H9 (cell line): ENCODE results near the gene SYNC. TPM values are rescaled to one million over a fixed set of nuclear protein-coding genes. Genes with fewer than 3 reads are reported as not detected.

ENCODE experiments used
- DNase-seq: peaks from one replicate; pipeline ENCODE4 v3.0.0-alpha.2; 2017
- H2AFZ ChIP-seq: one replicate; pipeline ENCODE4 v1.6.1; 2013; ENCODE audit warnings: mild to moderate bottlenecking, low read length, control low read depth, moderate library complexity
- H2AK5ac ChIP-seq: 2 replicates; pipeline ENCODE4 v1.6.1; 2013; ENCODE audit warnings: low read length, control low read depth, mixed read lengths; ENCODE audit not compliant: insufficient read length
- H2BK120ac ChIP-seq: one replicate; pipeline ENCODE4 v1.6.1; 2013; ENCODE audit warnings: low read depth, mild to moderate bottlenecking, low read length, control low read depth, inconsistent platforms; ENCODE audit not compliant: poor library complexity, severe bottlenecking
- H2BK12ac ChIP-seq: 2 replicates; pipeline ENCODE4 v1.6.1; 2013; ENCODE audit warnings: low read length, control low read depth, mixed read lengths, low read depth; ENCODE audit not compliant: insufficient read length
- H2BK15ac ChIP-seq: 2 replicates; pipeline ENCODE4 v1.6.1; 2013; ENCODE audit warnings: low read depth, low read length, control low read depth
- H2BK20ac ChIP-seq: one replicate; pipeline ENCODE4 v1.6.1; 2013; ENCODE audit warnings: low read depth, mild to moderate bottlenecking, low read length, control low read depth, inconsistent platforms; ENCODE audit not compliant: poor library complexity, severe bottlenecking
- H2BK5ac ChIP-seq: 2 replicates; pipeline ENCODE4 v1.6.1; 2013; ENCODE audit warnings: low read length, control low read depth, mixed read lengths; ENCODE audit not compliant: insufficient read length
- H3K14ac ChIP-seq: 2 replicates; pipeline ENCODE4 v1.6.1; 2013; ENCODE audit warnings: low read length, control low read depth; ENCODE audit not compliant: insufficient read depth
- H3K18ac ChIP-seq: 2 replicates; pipeline ENCODE4 v1.6.1; 2013; ENCODE audit warnings: low read depth, mild to moderate bottlenecking, mixed read lengths, low read length, control low read depth; ENCODE audit not compliant: insufficient read length
- H3K23ac ChIP-seq: 2 replicates; pipeline ENCODE4 v1.6.1; 2013; ENCODE audit warnings: low read length, control low read depth, mixed read lengths, low read depth; ENCODE audit not compliant: insufficient read length
- H3K23me2 ChIP-seq: 2 replicates; pipeline ENCODE4 v1.6.1; 2013; ENCODE audit warnings: low read depth, mild to moderate bottlenecking, mixed read lengths, low read length, control low read depth; ENCODE audit not compliant: insufficient read length, poor library complexity, severe bottlenecking
- H3K27ac ChIP-seq: 2 replicates; pipeline ENCODE4 v1.5.1; 2013; ENCODE audit warnings: low read length, control low read depth, mixed read lengths, low read depth; ENCODE audit not compliant: insufficient read length
- H3K27me3 ChIP-seq: 2 replicates; pipeline ENCODE4 v1.6.1; 2013; ENCODE audit warnings: low read length, control low read depth, inconsistent platforms; ENCODE audit not compliant: insufficient read depth
- H3K4ac ChIP-seq: 2 replicates; pipeline ENCODE4 v1.6.1; 2013; ENCODE audit warnings: low read depth, mild to moderate bottlenecking, control low read depth, inconsistent platforms, low read length, moderate library complexity
- H3K4me1 ChIP-seq: 2 replicates; pipeline ENCODE4 v1.6.1; 2013; ENCODE audit warnings: low read length, control low read depth, inconsistent platforms; ENCODE audit not compliant: insufficient read depth
- H3K4me2 ChIP-seq: 2 replicates; pipeline ENCODE4 v1.6.1; 2013; ENCODE audit warnings: low read length, control low read depth, mixed read lengths; ENCODE audit not compliant: insufficient read length, insufficient read depth
- H3K56ac ChIP-seq: 2 replicates; pipeline ENCODE4 v1.6.1; 2013; ENCODE audit warnings: low read depth, mild to moderate bottlenecking, mixed read lengths, low read length, control low read depth; ENCODE audit not compliant: insufficient read length
- H3K79me1 ChIP-seq: 2 replicates; pipeline ENCODE4 v1.6.1; 2013; ENCODE audit warnings: low read depth, mild to moderate bottlenecking, moderate library complexity, low read length, control low read depth, inconsistent platforms; ENCODE audit not compliant: insufficient read depth, poor library complexity, severe bottlenecking
- H3K79me2 ChIP-seq: 2 replicates; pipeline ENCODE4 v1.6.1; 2013; ENCODE audit warnings: low read length, control low read depth, inconsistent platforms; ENCODE audit not compliant: insufficient read depth
- H3K9ac ChIP-seq: 2 replicates; pipeline ENCODE4 v1.6.1; 2013; ENCODE audit warnings: low read length, control low read depth, mixed read lengths; ENCODE audit not compliant: insufficient read length; ENCODE audit errors: extremely low read depth
- H3K9me3 ChIP-seq: one replicate; pipeline ENCODE4 v1.6.1; 2013; ENCODE audit warnings: low read depth, low read length, inconsistent platforms; ENCODE audit not compliant: control insufficient read depth
- H3T11ph ChIP-seq: one replicate; pipeline ENCODE4 v1.6.1; 2013; ENCODE audit warnings: mild to moderate bottlenecking, low read length, control low read depth, inconsistent platforms
- H4K20me1 ChIP-seq: one replicate; pipeline ENCODE4 v1.6.1; 2013; ENCODE audit not compliant: control insufficient read depth, insufficient read length, insufficient read depth
- H4K5ac ChIP-seq: 2 replicates; pipeline ENCODE4 v1.6.1; 2013; ENCODE audit warnings: low read depth, mild to moderate bottlenecking, mixed read lengths, low read length, control low read depth; ENCODE audit not compliant: insufficient read length
- H4K8ac ChIP-seq: replicated peaks from 2 replicates; pipeline ENCODE4 v1.6.1; 2013; ENCODE audit warnings: low read length, control low read depth, mixed read lengths, low read depth; ENCODE audit not compliant: insufficient read length
- H4K91ac ChIP-seq: 2 replicates; pipeline ENCODE4 v1.6.1; 2013; ENCODE audit warnings: low read depth, mild to moderate bottlenecking, moderate library complexity, mixed read lengths, low read length, control low read depth; ENCODE audit not compliant: insufficient read length
- H3K27ac Mint-ChIP-seq, 3 experiments: 2 replicates in 2 of 3; 3 replicates in 1 of 3; pipeline ENCODE4 v1.8.0; 2020 to 2021; ENCODE audit warnings: mixed read lengths in 3 of 3, mild to moderate bottlenecking in 1 of 3, moderate library complexity in 1 of 3
- H3K27me3 Mint-ChIP-seq: 2 replicates; pipeline ENCODE4 v1.8.0; 2021; ENCODE audit warnings: low read depth, mild to moderate bottlenecking, moderate library complexity, mixed read lengths
- H3K36me3 Mint-ChIP-seq, 3 experiments: 2 replicates in 2 of 3; 3 replicates in 1 of 3; pipeline ENCODE4 v1.8.0; 2020 to 2021; ENCODE audit warnings: low read depth in 3 of 3, mixed read lengths in 3 of 3; ENCODE audit not compliant: insufficient read depth in 1 of 3
- H3K4me1 Mint-ChIP-seq, 2 experiments: 2 replicates each; pipeline ENCODE4 v1.8.0; 2020; ENCODE audit warnings: mixed read lengths in 2 of 2
- H3K4me3 Mint-ChIP-seq, 2 experiments: 2 replicates in 1 of 2; 3 replicates in 1 of 2; pipeline ENCODE4 v1.8.0; 2020 to 2021; ENCODE audit warnings: mild to moderate bottlenecking in 2 of 2, mixed read lengths in 2 of 2, moderate library complexity in 1 of 2
- H3K9me3 Mint-ChIP-seq, 2 experiments: 2 replicates in 1 of 2; 3 replicates in 1 of 2; pipeline ENCODE4 v1.8.0; 2020; ENCODE audit warnings: mild to moderate bottlenecking in 2 of 2, mixed read lengths in 2 of 2, moderate library complexity in 1 of 2
- WGBS: extraction: QIAGEN DNeasy Blood & Tissue Kit; methylation state at CpG from one replicate; pipeline ENCODE4 v1.1.7; 2013; ENCODE audit warnings: missing lambda C conversion rate, low lambda C conversion rate, mixed read lengths; ENCODE audit not compliant: insufficient read length; ENCODE audit errors: extremely low coverage; 5-methylcytosine and 5-hydroxymethylcytosine counted together
- total RNA-seq: library from RNA; stranded (reverse); gene quantifications from 2 replicates; pipeline ENCODE4 v1.2.1, GENCODE V29; 2021
- TF ChIP-seq, protein P1 (sequence below): fragments of 200-600 bp; sonication (generic); conservative IDR thresholded peaks from 3 replicates; pipeline ENCODE4 v1.8.0; 2021; ENCODE audit warnings: antibody characterized with exemption, mild to moderate bottlenecking

SYNC gene
- total RNA-seq, 1 experiment from 2014 or later = 0.15 TPM

DNA sequence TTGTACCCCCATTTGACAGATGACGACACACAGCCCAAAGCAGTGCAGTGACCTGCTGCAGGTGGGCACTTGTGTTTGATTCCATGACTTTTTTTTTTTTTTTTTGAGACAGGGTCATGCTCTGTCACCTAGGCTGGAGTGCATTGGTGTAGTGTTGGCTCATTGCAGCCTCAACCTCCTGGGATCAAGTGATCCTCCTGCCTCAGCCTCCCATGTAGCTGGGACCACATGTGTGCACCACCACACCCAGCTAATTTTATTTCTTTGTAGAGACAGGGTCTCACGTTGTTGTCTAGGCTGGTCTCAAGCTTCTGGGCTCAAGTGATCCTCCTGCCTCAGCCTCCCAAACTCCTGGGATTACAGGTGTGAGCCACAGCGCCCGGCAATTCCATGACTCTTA is 14.9 kb upstream of the SYNC start:
- Mint-ChIP-seq H3K27me3 (peaks cover 16% of the 10 kb centered on the region), H3K27ac (peak overlapping the region; percentile 23 to 87 (median 84); a peak in 3 of 7 replicates)
- no peak overlapping the region for H4K91ac ChIP-seq

More for the DNA sequence above, 14.9 kb upstream of the SYNC start:
- H3K4me2 ChIP-seq = no peak overlapping the region
- H3K4me1 ChIP-seq = peaks cover 2% of the 10 kb centered on the region; the same call in 1 of the 2 replicates
- H3K36me3 Mint-ChIP-seq = no peaks in the 10 kb centered on the region
- H3K79me1 ChIP-seq = no peaks in the 10 kb centered on the region
- H2BK20ac ChIP-seq = no peak overlapping the region
- 0 out of 5 replicates have a peak overlapping the region, but pooled peaks of 1 of the 2 experiments have one; percentile 47 for H3K4me3 Mint-ChIP-seq
- no peaks in the 10 kb centered on the region for H3K9me3 ChIP-seq
- H4K8ac ChIP-seq = no peak overlapping the region
- WGBS = no CpG with 5 or more reads among the region's 4 CpGs
- no peaks in the 10 kb centered on the region for H3K23me2 ChIP-seq
- TF ChIP-seq, protein P1, sequence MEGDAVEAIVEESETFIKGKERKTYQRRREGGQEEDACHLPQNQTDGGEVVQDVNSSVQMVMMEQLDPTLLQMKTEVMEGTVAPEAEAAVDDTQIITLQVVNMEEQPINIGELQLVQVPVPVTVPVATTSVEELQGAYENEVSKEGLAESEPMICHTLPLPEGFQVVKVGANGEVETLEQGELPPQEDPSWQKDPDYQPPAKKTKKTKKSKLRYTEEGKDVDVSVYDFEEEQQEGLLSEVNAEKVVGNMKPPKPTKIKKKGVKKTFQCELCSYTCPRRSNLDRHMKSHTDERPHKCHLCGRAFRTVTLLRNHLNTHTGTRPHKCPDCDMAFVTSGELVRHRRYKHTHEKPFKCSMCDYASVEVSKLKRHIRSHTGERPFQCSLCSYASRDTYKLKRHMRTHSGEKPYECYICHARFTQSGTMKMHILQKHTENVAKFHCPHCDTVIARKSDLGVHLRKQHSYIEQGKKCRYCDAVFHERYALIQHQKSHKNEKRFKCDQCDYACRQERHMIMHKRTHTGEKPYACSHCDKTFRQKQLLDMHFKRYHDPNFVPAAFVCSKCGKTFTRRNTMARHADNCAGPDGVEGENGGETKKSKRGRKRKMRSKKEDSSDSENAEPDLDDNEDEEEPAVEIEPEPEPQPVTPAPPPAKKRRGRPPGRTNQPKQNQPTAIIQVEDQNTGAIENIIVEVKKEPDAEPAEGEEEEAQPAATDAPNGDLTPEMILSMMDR = no peak
- H3K9me3 Mint-ChIP-seq = no peaks in the 10 kb centered on the region
- no peak overlapping the region for H2BK15ac ChIP-seq
- H3K4ac ChIP-seq = no peak overlapping the region
- no peak overlapping the region for H3K14ac ChIP-seq
- H2AFZ ChIP-seq = no peak overlapping the region
- no peaks in the 10 kb centered on the region for H3K27me3 ChIP-seq
- no peak overlapping the region for H3T11ph ChIP-seq
- no peak overlapping the region for H3K18ac ChIP-seq
- H3K23ac ChIP-seq = no peak overlapping the region
- DNase-seq = no peak
- H3K9ac ChIP-seq = no peak overlapping the region
- H2BK120ac ChIP-seq = no peak overlapping the region
- peaks cover 25 to 26% of the 10 kb centered on the region in 2 experiments for H3K4me1 Mint-ChIP-seq
- no peak overlapping the region for H4K5ac ChIP-seq
- no peak overlapping the region for H2AK5ac ChIP-seq
- H4K20me1 ChIP-seq = no peaks in the 10 kb centered on the region
- no peak overlapping the region for H3K27ac ChIP-seq
- no peak overlapping the region for H2BK5ac ChIP-seq
- no peak overlapping the region for H3K56ac ChIP-seq
- H3K79me2 ChIP-seq = no peaks in the 10 kb centered on the region
- no peak overlapping the region for H2BK12ac ChIP-seq
